Activated naive CD4-positive, alpha-beta T cell treated with anti-CD3 and anti-CD28 coated beads, Interleukin-2, amount 50 U/mL, for 16 hours (primary cell): Measurements from ENCODE around the gene TM2D3.
"Not testable (repeated sequence)": the region's sequence is repeated elsewhere in the genome, so short reads cannot be mapped to it uniquely, and the experiment has no call there.

ENCODE experiments used
- DNase-seq: peaks from one replicate; pipeline ENCODE4 v3.0.0-alpha.2; 2020

TM2D3 gene

DNA sequence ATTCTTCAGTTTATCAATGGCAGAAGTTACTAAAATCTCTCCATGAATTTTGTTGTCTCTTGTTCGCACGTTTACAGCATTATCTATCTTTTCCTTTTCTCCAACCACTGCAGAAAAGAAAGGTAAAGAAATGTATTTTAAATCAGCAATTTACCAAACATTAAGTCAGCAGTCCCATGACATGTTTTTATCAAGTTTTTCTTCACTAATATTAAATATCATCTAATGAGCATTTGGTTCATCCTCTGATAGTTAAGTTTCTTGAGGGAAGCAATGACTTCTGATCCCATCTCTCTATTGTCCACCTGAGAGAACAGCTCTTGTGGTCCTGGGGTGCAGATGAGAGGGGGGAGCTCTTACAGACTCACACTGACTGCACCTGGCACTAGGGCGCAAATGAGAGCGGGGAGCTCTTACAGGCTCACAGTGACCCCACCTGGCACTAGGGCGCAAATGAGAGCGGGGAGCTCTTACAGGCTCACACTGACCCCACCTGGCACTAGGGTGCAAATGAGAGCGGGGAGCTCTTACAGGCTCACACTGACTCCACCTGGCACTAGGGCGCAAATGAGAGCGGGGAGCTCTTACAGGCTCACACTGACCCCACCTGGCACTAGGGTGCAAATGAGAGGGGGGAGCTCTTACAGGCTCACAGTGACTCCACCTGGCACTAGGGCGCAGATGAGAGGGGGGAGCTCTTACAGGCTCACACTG is 2.6 kb upstream of the TM2D3 start:
- DNase-seq: peak; percentile 17

- no peak for DNase-seq
These were observed 2.0 kb upstream of the TM2D3 start for GRCh38 chr15:101654171-101654570.

DNA sequence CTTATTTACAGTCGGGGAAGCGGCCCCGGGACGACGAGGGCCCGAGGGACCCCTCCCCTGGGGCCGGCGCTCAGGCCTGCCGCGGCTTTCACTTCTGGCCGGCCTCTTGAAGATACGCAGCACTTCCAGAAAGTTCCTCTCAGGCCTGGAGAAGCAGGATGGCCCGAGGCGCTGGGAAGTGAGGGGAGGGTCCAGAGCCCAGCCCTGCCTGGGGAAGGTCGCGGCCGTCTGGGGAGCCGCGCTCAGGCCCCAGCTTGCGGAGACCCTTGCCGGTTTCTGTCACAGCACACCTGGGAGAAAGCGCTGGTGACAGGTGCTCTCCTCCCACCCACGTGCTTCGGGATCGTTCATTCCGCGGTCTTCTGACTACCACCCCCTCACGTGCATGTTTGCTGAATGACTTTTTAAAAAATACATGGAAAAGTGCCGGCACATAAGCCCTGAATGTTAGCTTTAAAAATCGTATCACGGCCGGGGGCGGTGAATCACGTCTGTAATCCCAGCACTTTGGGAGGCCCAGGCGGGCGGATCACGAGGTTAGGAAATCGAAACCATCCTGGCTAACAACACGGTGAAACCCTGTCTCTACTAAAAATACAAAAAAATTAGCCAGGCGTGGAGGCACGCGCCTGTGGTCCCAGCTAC is 727 bp upstream of the TM2D3 start:
- peak; percentile 18 for DNase-seq

GRCh38 chr15:101651554-101652097 is 555 bp downstream of the TM2D3 start:
- no peak for DNase-seq

GRCh38 chr15:101650145-101650544 is 2.0 kb downstream of the TM2D3 start:
- no peak for DNase-seq

DNA sequence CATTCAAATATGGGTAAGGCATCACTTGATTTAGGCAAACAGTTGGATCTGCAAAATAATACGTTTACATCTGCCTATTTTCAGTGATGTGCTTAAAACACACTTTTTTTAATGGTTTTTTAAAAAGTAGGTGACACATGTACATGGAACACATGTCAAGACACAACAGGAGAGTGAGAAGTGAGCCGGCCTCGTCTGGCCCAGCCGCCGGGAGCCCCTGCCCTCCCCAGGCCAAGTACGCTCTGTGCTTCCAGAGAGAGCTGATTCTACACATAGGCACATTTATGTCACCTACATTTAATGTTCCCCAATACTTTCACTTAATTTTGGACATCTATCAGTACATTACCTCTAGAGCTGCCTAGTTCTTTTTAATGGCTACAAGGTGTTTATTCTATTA is 3.8 kb downstream of the TM2D3 start:
- DNase-seq: no peak

DNA sequence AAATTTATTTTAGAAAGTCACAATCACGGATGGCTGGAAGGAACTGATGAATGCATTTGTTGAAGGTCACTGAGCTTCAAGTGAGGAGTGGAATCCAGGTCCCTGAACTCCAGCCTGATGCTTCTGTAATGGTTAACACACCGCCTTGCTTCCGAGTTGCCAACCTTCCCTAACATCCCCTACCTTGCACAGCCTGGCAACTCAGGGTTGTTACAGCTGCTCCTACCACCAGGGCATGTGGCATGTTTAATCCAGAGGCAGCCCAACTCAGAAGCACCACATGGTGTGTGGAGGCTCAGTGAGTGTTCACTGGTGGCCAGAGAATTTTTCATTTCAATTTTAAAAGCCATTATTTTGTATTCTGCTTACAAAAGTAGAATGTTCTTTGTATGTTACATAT is 4.9 kb downstream of the TM2D3 start:
- DNase-seq: no peak

DNA sequence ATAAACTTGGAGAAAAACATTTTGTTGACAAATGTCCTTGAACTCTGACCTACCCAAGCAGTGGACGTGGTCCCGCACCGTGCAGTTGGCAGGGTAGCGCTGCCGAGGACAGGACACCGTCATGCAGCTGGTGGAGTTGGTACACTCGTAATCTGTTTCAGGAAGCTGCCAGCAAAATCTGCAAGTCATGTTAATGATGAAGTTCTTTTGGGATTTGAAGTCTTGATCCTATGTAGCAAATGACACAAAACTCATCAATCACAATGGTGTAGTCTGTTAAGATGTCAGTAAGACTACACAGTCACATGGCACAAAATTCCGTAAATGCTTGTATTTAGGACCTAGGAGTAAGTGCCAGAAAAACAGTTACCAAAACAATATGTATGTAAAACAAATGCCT is 5.5 kb downstream of the TM2D3 start:
- DNase-seq: no peak

GRCh38 chr15:101642361-101642760 is 9.8 kb downstream of the TM2D3 start:
- DNase-seq: no peak

DNA sequence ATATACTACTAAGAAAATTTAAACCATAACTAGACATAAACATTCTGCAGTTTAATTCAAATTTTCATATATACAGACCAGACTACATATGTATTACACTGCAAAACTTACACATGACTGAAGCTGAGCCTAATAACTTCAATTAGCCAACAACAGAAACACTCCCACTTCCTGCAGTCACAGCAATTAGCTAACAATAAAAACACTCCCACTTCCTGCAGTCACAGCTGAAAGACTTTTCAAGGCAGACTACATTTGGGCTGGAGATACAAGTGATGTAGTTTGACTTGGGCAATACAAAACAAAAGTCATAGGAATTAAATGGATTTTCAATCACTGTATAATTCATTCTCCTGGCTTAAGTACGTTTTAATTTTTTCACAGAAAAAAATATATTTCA is 10.3 kb downstream of the TM2D3 start:
- no peak for DNase-seq

GRCh38 chr15:101641129-101641764 is 10.9 kb downstream of the TM2D3 start:
- DNase-seq: peak; percentile 68

GRCh38 chr15:101639667-101640066 is 12.5 kb downstream of the TM2D3 start:
- DNase-seq: no peak

DNA sequence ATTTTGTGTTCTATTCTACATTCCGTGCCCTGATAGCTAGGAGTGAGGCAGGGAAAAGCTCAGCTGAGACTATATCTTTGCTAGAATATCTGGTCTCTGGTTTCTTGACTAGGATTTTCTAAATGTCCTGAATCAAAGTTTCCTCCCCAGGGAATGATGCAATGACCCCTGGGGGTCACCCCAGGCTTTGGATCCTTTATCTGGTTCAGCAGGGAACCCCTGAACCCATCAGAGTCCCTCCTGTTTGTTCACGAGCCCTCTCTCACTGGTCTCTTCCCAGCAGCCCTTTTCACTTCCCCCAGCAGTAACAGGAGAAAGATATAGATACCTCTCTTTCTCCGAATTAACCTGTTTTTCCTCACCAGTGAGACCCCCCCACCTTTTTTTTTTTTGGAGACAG is 14.3 kb downstream of the TM2D3 start:
- DNase-seq: no peak

GRCh38 chr15:101637516-101637915 is 14.7 kb downstream of the TM2D3 start:
- DNase-seq: no peak

- no peak for DNase-seq
These were observed 15.1 kb downstream of the TM2D3 start for GRCh38 chr15:101637038-101637437.

DNA sequence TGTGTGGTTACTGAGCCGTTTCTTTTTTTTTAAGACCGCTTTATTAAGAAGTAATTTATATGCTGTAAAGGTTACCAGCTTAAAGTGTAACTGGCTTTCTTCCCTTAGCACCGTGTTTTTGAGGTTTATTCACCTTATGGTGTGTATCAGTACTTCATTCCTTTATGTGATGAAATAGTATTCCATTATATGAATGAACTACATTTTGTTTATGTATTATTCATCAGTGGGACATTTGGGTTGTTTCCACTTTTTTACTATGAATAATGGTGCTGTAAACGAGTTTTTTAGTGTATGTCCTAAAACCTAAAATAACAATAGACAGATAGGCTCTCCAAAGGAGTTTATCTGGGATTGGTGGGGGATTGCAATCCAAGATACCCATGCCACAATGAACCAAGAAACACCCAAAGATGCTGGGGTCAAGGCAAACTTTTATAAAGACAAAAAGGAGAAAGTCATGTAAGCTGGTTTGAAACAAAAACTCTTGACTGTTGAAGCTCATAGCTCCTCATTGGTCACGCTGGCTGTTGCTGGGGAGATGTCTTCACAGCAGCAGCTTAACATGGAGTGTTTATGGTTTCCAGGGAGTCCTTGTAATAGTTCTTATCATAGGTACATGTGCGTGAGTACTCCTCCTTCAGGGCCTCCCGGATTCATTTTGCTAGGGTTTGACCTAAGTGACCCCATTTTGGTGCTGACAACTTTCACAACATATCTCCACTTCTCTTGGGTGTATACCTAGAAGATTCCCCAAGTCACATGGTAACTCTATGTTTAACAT is 16.0 kb downstream of the TM2D3 start:
- no peak for DNase-seq

DNA sequence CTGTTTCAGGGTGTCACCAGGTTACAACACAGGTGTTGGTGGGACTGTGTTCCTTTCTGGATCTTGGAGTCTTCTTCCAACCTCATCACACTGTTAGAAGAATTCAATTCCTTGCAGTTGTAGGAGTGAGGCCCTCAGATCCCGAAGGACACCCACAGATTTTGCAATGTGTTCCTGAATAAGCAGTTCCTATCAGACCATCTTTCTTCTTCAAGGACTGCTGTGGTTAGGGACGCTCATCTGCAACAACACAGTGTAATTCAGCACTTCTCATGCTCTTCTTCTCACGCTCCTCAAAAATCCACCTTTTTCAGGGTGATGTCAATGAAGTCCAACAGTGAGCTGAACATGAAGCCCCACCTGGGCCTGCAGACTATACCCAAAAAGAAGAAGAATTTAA is 18.8 kb downstream of the TM2D3 start:
- no peak for DNase-seq

GRCh38 chr15:101626729-101627128 is 25.5 kb downstream of the TM2D3 start:
- DNase-seq: not testable (repeated sequence)

GRCh38 chr15:101625980-101626379 is 26.2 kb downstream of the TM2D3 start:
- DNase-seq: no peak

DNA sequence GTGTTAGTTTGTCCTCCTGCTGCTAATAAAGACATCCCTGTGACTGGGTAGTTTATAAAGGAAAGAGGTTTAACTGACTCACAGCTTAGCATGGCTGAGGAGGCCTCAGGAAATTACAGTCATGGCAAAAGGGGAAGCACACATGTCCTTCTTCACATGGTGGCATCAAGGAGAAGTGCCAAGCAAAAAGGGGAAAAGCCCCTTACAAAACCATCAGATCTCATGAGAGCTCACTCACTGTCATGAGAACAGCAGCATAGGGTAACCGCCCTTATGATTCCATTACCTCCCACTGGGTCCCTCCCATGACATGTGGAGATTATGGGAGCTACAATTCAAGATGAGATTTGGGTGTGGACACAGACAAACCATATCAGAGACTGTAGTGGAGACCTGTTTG is 27.0 kb downstream of the TM2D3 start:
- no peak for DNase-seq

- no peak for DNase-seq
These were observed 28.5 kb downstream of the TM2D3 start for GRCh38 chr15:101623367-101624304.

- no peak for DNase-seq
These were observed 30.2 kb downstream of the TM2D3 start for GRCh38 chr15:101621961-101622360.
